ENCODE measurements around the gene STX8.

The STX8 gene

GRCh38 chr17:9212376-9213302, 363.0 kb downstream of the STX8 start:
- TF ChIP-seq ZFX (IDR thresholded peaks at IDR 0.05; ENCODE audit: borderline replicate concordance) (no peak), CTCF (IDR thresholded peaks at IDR 0.05) (no peak)
- H3K27ac ChIP-seq = no peak overlapping the region

- TF ChIP-seq CTCF (IDR thresholded peaks at IDR 0.05) = no peak
- TF ChIP-seq ZFX (IDR thresholded peaks at IDR 0.05; ENCODE audit: borderline replicate concordance) = no peak
- H3K27ac ChIP-seq = no peak overlapping the region
Observed at GRCh38 chr17:9211133-9211765, 364.4 kb downstream of the STX8 start.

GRCh38 chr17:9209781-9210370, 365.7 kb downstream of the STX8 start:
- H3K27ac ChIP-seq = no peak overlapping the region
- TF ChIP-seq CTCF (IDR thresholded peaks at IDR 0.05) (no peak), ZFX (IDR thresholded peaks at IDR 0.05; ENCODE audit: borderline replicate concordance) (no peak)

DNA sequence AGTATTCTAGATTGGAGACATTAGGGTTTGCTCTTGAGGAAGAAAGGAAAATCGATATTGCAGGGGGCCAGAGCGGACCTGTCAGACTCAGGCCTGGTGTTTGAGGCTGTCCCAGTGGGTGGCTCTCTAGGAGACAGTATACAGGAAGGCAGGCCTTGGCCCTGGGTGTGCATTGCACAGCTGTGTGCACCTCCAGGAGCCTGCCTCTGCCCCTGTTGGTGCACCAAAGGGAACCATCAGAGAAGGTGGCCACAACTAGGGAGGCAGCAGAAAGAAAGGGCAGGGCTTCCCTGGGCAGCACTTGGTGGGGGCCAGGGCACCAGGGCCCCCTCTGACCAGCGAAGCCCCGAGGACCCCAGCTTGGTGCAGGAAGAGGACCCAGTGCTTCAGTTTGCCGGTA, 366.3 kb downstream of the STX8 start:
- no peak for TF ChIP-seq ZFX (IDR thresholded peaks at IDR 0.05; ENCODE audit: borderline replicate concordance)
- no peak for TF ChIP-seq CTCF (IDR thresholded peaks at IDR 0.05)

DNA sequence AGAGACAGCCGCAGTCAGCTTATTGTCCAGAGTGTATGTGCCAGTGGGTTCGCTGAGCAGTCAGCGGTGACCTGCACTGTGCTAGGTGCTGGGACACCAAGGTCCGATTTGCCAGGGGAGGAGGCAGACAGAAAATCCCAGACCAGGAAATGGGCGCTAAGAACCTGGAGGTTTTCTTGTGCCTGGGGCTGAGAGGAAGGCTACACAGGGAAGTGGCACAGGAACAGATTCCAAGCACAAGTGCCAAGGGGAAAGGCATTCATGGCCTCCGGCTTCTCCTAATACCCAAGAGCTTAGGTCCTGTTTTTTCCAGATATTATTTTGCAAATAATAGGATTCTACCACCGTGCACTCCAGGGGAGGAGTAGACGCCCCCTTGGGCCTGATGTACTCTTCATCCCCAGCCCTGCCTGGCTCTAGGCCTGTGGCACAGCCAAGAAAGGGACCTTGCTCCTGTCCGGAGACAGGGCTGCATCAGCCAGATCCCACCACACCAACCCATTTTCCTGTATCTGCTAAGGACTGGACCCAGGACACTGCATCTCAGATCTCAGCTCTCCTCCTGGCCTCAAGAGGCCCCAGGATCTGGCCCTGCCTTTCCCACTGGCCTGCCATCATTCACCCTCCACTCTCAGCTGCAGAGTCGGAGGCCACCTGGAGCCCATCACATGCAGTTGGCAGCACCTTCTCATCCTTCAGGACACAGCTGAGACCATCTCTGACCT, 367.1 kb downstream of the STX8 start:
- H3K27ac ChIP-seq = no peak overlapping the region
- no peak for TF ChIP-seq ZFX (IDR thresholded peaks at IDR 0.05; ENCODE audit: borderline replicate concordance)
- no peak for TF ChIP-seq CTCF (IDR thresholded peaks at IDR 0.05)

More for the DNA sequence above, 366.3 kb downstream of the STX8 start:
- H3K27ac ChIP-seq = no peak overlapping the region

DNA sequence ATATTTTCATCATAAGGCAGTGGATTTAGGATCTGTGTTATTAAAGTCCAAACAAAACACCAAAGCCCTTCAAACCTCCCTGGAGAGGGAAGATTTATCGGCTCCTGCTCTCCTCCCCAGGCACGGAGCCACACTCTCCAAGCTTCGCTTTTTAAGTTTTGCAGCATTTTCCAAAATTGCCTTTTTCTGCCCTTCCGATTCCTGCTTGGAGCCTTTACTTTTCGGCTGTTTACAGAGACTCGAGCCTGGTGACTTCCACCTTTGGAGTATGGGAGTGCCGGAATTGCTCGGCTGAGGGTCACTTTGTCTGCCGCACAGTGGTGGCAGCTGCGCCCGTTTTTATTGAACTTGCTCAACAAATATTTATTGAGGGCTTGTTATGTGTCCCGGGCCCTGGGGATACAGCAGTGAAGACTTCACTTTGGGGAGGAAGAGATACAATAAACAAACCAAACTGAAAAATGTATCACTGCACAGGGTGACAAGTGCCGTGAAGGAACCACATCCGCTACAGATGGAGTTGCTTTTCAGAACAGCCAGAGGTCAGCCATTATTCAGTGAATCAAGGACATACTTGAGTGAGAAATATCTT, 368.8 kb downstream of the STX8 start:
- no peak overlapping the region for H3K27ac ChIP-seq
- TF ChIP-seq ZFX (IDR thresholded peaks at IDR 0.05; ENCODE audit: borderline replicate concordance) (no peak), CTCF (IDR thresholded peaks at IDR 0.05) (no peak)

Data from 22Rv1 (cell line).